Measurements from ENCODE around the gene GRM7. TPM values are rescaled to one million over a fixed set of nuclear protein-coding genes. Genes with fewer than 3 reads are reported as not detected.

The GRM7 gene
- 1 to 10 TPM in 1 of 2 donors, under 1 TPM in 1; 0.68 to 3.9 TPM for total RNA-seq

DNA sequence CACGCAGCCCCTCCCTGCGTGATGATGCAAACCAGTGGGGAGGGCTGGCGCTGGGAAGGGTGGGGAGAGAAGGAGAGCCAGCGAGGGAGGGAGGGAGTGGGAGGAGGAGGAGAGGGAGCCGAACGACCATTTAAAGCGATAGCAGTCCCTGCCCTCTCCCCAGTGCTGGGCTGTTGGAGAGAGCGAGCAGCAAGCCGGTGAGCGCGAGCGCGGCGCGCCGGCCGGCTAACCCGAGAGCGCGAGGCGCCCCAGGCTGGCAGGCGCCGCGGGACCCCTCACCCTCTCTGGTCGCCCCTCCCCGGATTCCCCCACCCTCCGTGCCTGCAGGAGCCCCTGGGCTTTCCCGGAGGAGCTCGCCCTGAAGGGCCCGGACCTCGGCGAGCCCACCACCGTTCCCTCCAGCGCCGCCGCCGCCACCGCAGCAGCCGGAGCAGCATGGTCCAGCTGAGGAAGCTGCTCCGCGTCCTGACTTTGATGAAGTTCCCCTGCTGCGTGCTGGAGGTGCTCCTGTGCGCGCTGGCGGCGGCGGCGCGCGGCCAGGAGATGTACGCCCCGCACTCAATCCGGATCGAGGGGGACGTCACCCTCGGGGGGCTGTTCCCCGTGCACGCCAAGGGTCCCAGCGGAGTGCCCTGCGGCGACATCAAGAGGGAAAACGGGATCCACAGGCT lies at the start of gene GRM7:
TSS of gene GRM7 (plus strand) at position 162 of the 671 bp plus-strand sequence.
- Histone ChIP-seq H3K27me3 (replicated peaks; ENCODE audit: insufficient read depth) (no peaks in the 10 kb centered on the region), H3K36me3 (no peaks in the 10 kb centered on the region), H3K9me3 (no peaks in the 10 kb centered on the region), H3K4me1 (ENCODE audit: control insufficient read depth in 1 of 2, low read depth in 2 of 2) (peaks cover 7 to 25% of the 10 kb centered on the region in 2 donors), H3K4me3 (peak within 1 kb of the TSS; percentile 67), H3K27ac (no peak within 1 kb of the TSS)
- TF ChIP-seq, protein P1, sequence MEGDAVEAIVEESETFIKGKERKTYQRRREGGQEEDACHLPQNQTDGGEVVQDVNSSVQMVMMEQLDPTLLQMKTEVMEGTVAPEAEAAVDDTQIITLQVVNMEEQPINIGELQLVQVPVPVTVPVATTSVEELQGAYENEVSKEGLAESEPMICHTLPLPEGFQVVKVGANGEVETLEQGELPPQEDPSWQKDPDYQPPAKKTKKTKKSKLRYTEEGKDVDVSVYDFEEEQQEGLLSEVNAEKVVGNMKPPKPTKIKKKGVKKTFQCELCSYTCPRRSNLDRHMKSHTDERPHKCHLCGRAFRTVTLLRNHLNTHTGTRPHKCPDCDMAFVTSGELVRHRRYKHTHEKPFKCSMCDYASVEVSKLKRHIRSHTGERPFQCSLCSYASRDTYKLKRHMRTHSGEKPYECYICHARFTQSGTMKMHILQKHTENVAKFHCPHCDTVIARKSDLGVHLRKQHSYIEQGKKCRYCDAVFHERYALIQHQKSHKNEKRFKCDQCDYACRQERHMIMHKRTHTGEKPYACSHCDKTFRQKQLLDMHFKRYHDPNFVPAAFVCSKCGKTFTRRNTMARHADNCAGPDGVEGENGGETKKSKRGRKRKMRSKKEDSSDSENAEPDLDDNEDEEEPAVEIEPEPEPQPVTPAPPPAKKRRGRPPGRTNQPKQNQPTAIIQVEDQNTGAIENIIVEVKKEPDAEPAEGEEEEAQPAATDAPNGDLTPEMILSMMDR (IDR thresholded peaks at IDR 0.05) = no peak
- ATAC-seq (ENCODE audit: insufficient number of reproducible peaks, low FRiP score, low read depth) (no peak), DNase-seq (ENCODE audit: low spot score) (no peak)

DNA sequence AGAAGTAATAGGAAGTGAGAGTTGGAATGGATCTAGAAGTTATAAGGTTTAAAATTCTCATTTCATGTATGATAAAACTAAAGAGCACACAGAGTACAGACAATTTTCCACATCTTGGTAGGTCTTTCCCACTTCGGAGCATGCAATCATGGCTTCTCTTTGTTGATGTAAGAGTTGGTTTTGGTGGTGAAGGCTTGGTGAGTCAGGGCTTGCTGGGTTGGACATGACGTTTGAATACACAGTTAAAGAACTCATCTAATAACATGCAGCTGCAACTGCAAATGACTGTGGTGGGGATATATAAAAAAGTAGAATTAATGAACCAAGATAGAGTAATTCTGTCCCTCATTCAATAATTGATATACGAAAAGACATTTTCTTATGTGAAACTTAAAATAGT lies 39.5 kb upstream of the GRM7 start:
- Histone ChIP-seq H3K9me3 (no peaks in the 10 kb centered on the region), H3K27me3 (replicated peaks; ENCODE audit: insufficient read depth) (no peaks in the 10 kb centered on the region)
- no peak for ATAC-seq (ENCODE audit: insufficient number of reproducible peaks, low FRiP score, low read depth)

DNA sequence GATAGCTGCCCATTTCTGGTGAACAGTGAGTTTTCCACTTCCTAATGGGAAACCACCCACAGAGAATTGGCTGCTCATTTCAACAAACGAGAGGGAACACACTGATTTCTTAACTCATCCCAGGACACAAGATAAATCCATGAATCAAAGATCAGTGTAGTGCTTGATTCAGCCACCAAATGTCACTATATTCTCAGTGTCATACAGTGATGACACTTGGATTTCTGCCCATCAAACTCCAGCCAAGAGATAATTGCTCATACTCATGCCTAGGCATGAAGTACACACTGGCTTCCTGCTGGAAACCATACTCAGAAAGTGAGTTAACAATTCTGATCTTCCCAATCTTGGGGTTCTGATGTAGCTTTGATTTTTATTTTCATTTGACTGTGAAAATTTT lies 35.4 kb upstream of the GRM7 start:
- Histone ChIP-seq H3K4me1 (ENCODE audit: control insufficient read depth in 1 of 2, low read depth in 2 of 2) (no peaks in the 10 kb centered on the region), H3K27me3 (replicated peaks; ENCODE audit: insufficient read depth) (no peaks in the 10 kb centered on the region), H3K27ac (no peak overlapping the region), H3K36me3 (no peaks in the 10 kb centered on the region), H3K4me3 (no peak overlapping the region), H3K9me3 (no peaks in the 10 kb centered on the region)
- ATAC-seq (ENCODE audit: insufficient number of reproducible peaks, low FRiP score, low read depth) (no peak), DNase-seq (ENCODE audit: low spot score) (no peak)
- TF ChIP-seq, protein P1 (IDR thresholded peaks at IDR 0.05) = no peak

More for the DNA sequence above, 39.5 kb upstream of the GRM7 start:
- DNase-seq (ENCODE audit: low spot score) = no peak
- Histone ChIP-seq H3K36me3 (no peaks in the 10 kb centered on the region), H3K27ac (no peak overlapping the region), H3K4me1 (ENCODE audit: control insufficient read depth in 1 of 2, low read depth in 2 of 2) (no peaks in the 10 kb centered on the region), H3K4me3 (no peak overlapping the region)
- TF ChIP-seq, protein P1 (IDR thresholded peaks at IDR 0.05) = no peak

DNA sequence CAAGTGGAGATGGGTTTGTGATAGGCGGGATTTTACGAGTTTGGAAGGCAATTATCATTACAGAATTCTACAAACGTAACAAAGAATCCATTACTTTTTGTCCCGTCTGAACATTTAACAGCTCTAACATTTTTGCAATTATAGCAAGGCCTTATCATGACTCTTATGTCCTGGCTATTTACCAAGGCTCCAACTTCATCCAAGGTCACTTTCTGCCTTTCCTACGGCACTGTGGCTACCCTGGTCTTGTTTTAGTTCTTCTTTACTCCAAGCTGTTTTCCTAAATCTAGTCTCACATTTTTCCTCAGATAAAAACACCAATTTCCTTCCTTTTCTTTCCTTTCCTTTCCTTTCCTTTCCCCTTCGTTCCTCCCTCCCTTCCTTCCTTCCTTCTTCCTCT lies 33.5 kb upstream of the GRM7 start:
- Histone ChIP-seq H3K36me3 (no peaks in the 10 kb centered on the region), H3K4me3 (no peak overlapping the region), H3K27ac (no peak overlapping the region), H3K9me3 (no peaks in the 10 kb centered on the region), H3K27me3 (replicated peaks; ENCODE audit: insufficient read depth) (no peaks in the 10 kb centered on the region), H3K4me1 (ENCODE audit: control insufficient read depth in 1 of 2, low read depth in 2 of 2) (no peaks in the 10 kb centered on the region)
- DNase-seq (ENCODE audit: low spot score) (no peak), ATAC-seq (ENCODE audit: insufficient number of reproducible peaks, low FRiP score, low read depth) (no peak)
- TF ChIP-seq, protein P1 (IDR thresholded peaks at IDR 0.05) = no peak

DNA sequence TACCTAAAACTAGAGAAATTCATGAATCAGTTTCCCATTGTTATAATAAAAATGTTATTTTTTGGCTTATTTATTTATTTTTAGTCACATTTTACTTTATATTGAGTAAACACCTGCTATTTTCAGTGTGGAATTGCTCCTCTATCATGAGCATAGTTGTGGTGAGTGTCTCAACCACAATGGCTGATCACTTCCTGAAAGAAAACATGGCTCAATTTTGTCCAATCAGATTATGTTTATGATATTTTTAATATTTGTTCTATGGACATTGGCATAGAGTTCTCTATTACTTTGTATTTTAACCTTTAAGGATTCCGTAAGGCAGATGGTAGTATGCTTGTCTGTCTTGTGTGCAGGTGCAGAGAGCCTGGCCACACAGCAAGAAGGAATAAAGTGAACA lies 16.2 kb upstream of the GRM7 start:
- Histone ChIP-seq H3K36me3 (no peaks in the 10 kb centered on the region), H3K27ac (no peak overlapping the region), H3K9me3 (no peaks in the 10 kb centered on the region), H3K4me3 (no peak overlapping the region), H3K4me1 (ENCODE audit: control insufficient read depth in 1 of 2, low read depth in 2 of 2) (no peaks in the 10 kb centered on the region), H3K27me3 (replicated peaks; ENCODE audit: insufficient read depth) (no peaks in the 10 kb centered on the region)
- DNase-seq (ENCODE audit: low spot score) = no peak
- TF ChIP-seq, protein P1 (IDR thresholded peaks at IDR 0.05) = no peak
- ATAC-seq (ENCODE audit: insufficient number of reproducible peaks, low FRiP score, low read depth) = no peak

Data from thoracic aorta (tissue), 2 donors.